HepG2 (cell line): ENCODE results near the gene DSEL.

ENCODE experiments used
- EHMT2 ChIP-seq: fragments of 200-600 bp; sonication (generic); IDR thresholded peaks from 2 replicates; pipeline ENCODE4 v1.7.0; 2017; ENCODE audit warnings: antibody characterized with exemption, low read depth, low read length, borderline replicate concordance
- ZNF780A ChIP-seq: sonication (generic); formaldehyde crosslinking; IDR thresholded peaks from 2 replicates; pipeline ENCODE4 v1.8.0; 2022; ENCODE audit warnings: mild to moderate bottlenecking, missing genetic modification reagents, moderate library complexity
- TF ChIP-seq, protein P1 (sequence below), 2 experiments: IDR thresholded peaks; 2 replicates each; pipeline ENCODE4 v1.6.1; 2011 to 2012; ENCODE audit warnings: low read length in 2 of 2, borderline replicate concordance in 1 of 2, low read depth in 1 of 2, mild to moderate bottlenecking in 1 of 2, moderate library complexity in 1 of 2
- TF ChIP-seq, protein P2 (sequence below): sonication (generic); formaldehyde crosslinking; IDR thresholded peaks from 2 replicates; pipeline ENCODE4 v1.4.0; 2020; ENCODE audit warnings: missing genetic modification reagents

DNA sequence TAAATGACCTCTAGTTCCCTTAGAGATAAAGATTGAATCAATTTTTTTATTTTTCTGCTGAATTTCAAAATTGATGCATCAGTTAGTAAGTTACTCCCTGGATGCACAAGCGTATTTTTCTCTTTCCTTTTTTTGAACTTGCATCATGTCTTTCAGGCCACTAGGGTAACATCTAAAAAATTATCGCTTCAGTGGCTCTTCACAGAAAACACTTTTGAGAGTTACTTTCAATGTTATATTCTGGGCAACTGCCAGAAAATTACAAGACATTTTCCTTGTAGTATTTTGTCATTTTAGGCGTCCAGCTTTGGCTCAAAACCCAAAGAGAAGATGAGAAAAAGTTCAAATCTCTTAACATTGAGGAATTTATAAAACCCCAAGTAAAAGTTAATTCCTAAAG, 59.8 kb downstream of the DSEL start:
- TF ChIP-seq, protein P1, sequence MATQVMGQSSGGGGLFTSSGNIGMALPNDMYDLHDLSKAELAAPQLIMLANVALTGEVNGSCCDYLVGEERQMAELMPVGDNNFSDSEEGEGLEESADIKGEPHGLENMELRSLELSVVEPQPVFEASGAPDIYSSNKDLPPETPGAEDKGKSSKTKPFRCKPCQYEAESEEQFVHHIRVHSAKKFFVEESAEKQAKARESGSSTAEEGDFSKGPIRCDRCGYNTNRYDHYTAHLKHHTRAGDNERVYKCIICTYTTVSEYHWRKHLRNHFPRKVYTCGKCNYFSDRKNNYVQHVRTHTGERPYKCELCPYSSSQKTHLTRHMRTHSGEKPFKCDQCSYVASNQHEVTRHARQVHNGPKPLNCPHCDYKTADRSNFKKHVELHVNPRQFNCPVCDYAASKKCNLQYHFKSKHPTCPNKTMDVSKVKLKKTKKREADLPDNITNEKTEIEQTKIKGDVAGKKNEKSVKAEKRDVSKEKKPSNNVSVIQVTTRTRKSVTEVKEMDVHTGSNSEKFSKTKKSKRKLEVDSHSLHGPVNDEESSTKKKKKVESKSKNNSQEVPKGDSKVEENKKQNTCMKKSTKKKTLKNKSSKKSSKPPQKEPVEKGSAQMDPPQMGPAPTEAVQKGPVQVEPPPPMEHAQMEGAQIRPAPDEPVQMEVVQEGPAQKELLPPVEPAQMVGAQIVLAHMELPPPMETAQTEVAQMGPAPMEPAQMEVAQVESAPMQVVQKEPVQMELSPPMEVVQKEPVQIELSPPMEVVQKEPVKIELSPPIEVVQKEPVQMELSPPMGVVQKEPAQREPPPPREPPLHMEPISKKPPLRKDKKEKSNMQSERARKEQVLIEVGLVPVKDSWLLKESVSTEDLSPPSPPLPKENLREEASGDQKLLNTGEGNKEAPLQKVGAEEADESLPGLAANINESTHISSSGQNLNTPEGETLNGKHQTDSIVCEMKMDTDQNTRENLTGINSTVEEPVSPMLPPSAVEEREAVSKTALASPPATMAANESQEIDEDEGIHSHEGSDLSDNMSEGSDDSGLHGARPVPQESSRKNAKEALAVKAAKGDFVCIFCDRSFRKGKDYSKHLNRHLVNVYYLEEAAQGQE (IDR thresholded peaks at IDR 0.05; ENCODE audit: borderline replicate concordance in 1 of 2, low read depth in 1 of 2, low read length in 2 of 2), result no peak
- TF ChIP-seq, protein P2, sequence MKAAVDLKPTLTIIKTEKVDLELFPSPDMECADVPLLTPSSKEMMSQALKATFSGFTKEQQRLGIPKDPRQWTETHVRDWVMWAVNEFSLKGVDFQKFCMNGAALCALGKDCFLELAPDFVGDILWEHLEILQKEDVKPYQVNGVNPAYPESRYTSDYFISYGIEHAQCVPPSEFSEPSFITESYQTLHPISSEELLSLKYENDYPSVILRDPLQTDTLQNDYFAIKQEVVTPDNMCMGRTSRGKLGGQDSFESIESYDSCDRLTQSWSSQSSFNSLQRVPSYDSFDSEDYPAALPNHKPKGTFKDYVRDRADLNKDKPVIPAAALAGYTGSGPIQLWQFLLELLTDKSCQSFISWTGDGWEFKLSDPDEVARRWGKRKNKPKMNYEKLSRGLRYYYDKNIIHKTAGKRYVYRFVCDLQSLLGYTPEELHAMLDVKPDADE, result no peak
- no peak for TF ChIP-seq ZNF780A (CRISPR knock-in tag)
- no peak for TF ChIP-seq EHMT2
